MM.1S (cell line): ENCODE data around the gene CPLX4.

ENCODE experiments used
- DNase-seq: peaks from one replicate; pipeline ENCODE4 v3.0.0-alpha.2; 2015
- H2AFZ ChIP-seq: fragments of 300-600 bp; sonication (generic); 2 replicates; pipeline ENCODE4 v1.6.0; 2016; ENCODE audit warnings: antibody characterized with exemption, low read length
- H3F3A ChIP-seq: fragments of 300-600 bp; sonication (generic); 2 replicates; pipeline ENCODE4 v1.6.1; 2016; ENCODE audit warnings: mild to moderate bottlenecking, antibody characterized with exemption, low read length, moderate library complexity, mixed read lengths; ENCODE audit not compliant: insufficient read depth
- H3K27ac ChIP-seq: fragments of 300-600 bp; sonication (generic); 2 replicates; pipeline ENCODE4 v1.5.1; 2016; ENCODE audit warnings: mild to moderate bottlenecking, low read length
- H3K27me3 ChIP-seq: fragments of 300-600 bp; sonication (generic); replicated peaks from 2 replicates; pipeline ENCODE4 v1.6.0; 2016; ENCODE audit warnings: low read length; ENCODE audit not compliant: insufficient read depth
- H3K36me3 ChIP-seq: fragments of 300-600 bp; sonication (generic); replicated peaks from 2 replicates; pipeline ENCODE4 v1.6.1; 2016; ENCODE audit warnings: mild to moderate bottlenecking, low read length, mixed read lengths; ENCODE audit not compliant: insufficient read depth
- H3K4me1 ChIP-seq: fragments of 300-600 bp; sonication (generic); 2 replicates; pipeline ENCODE4 v1.6.1; 2016; ENCODE audit warnings: low read length, mixed read lengths
- H3K4me2 ChIP-seq: fragments of 300-600 bp; sonication (generic); 2 replicates; pipeline ENCODE4 v1.6.0; 2016; ENCODE audit warnings: low read depth, low read length
- H3K4me3 ChIP-seq: fragments of 300-600 bp; sonication (generic); 2 replicates; pipeline ENCODE4 v1.5.1; 2016; ENCODE audit warnings: low read length, mixed read lengths
- H3K79me2 ChIP-seq: fragments of 300-600 bp; sonication (generic); 2 replicates; pipeline ENCODE4 v1.6.1; 2016; ENCODE audit warnings: mixed run types, low read length, mixed read lengths
- H3K9ac ChIP-seq: fragments of 300-600 bp; sonication (generic); 2 replicates; pipeline ENCODE4 v1.6.1; 2016; ENCODE audit warnings: low read length, mixed read lengths
- H3K9me2 ChIP-seq: fragments of 300-600 bp; sonication (generic); replicated peaks from 2 replicates; pipeline ENCODE4 v1.6.1; 2016; ENCODE audit warnings: mild to moderate bottlenecking, low read length, mixed read lengths; ENCODE audit not compliant: insufficient read depth
- H3K9me3 ChIP-seq: fragments of 300-600 bp; sonication (generic); replicated peaks from 2 replicates; pipeline ENCODE4 v1.6.1; 2016; ENCODE audit warnings: mild to moderate bottlenecking, low read length, mixed read lengths; ENCODE audit not compliant: insufficient read depth
- H4K20me1 ChIP-seq: fragments of 300-600 bp; sonication (generic); 2 replicates; pipeline ENCODE4 v1.6.1; 2016; ENCODE audit warnings: mild to moderate bottlenecking, low read length, moderate library complexity, mixed read lengths; ENCODE audit not compliant: insufficient read depth
- CTCF ChIP-seq: fragments of 300-600 bp; sonication (generic); IDR thresholded peaks from 2 replicates; pipeline ENCODE4 v1.5.1; 2016; ENCODE audit warnings: antibody characterized with exemption, low read length, mixed read lengths
- EZH2 ChIP-seq: fragments of 300-600 bp; sonication (generic); optimal IDR thresholded peaks from 2 replicates; pipeline ENCODE3; 2017; ENCODE audit warnings: low read depth, mild to moderate bottlenecking, antibody characterized with exemption, low read length, mixed read lengths
- EZH2phosphoT487 ChIP-seq: fragments of 300-600 bp; sonication (generic); IDR thresholded peaks from 2 replicates; pipeline ENCODE4 v1.6.1; 2018; ENCODE audit warnings: antibody characterized with exemption, low read length

The CPLX4 gene

GRCh38 chr18:59266459-59266858 is 52.0 kb downstream of the CPLX4 start:
- H2AFZ ChIP-seq, result no peak overlapping the region
- peaks cover 48% of the 10 kb centered on the region for H3K27me3 ChIP-seq
- no peaks in the 10 kb centered on the region for H3K4me1 ChIP-seq
- H3K4me2 ChIP-seq, result no peak overlapping the region
- no peak for DNase-seq
- H3K36me3 ChIP-seq, result no peaks in the 10 kb centered on the region
- H4K20me1 ChIP-seq, result no peaks in the 10 kb centered on the region
- TF ChIP-seq CTCF (no peak), EZH2 (no peak), EZH2phosphoT487 (no peak)
- no peaks in the 10 kb centered on the region for H3K9me2 ChIP-seq
- no peak overlapping the region for H3K27ac ChIP-seq
- H3F3A ChIP-seq, result no peaks in the 10 kb centered on the region
- H3K79me2 ChIP-seq, result no peaks in the 10 kb centered on the region
- no peak overlapping the region for H3K9ac ChIP-seq
- H3K9me3 ChIP-seq, result no peaks in the 10 kb centered on the region
- H3K4me3 ChIP-seq, result no peak overlapping the region

GRCh38 chr18:59265974-59266369 is 52.5 kb downstream of the CPLX4 start:
- Histone ChIP-seq H3K27me3 (peaks cover 43% of the 10 kb centered on the region), H3K4me2 (no peak overlapping the region), H3K9me2 (no peaks in the 10 kb centered on the region), H3K36me3 (no peaks in the 10 kb centered on the region), H3K9ac (no peak overlapping the region), H4K20me1 (no peaks in the 10 kb centered on the region), H3K4me1 (no peaks in the 10 kb centered on the region), H3F3A (no peaks in the 10 kb centered on the region), H3K9me3 (no peaks in the 10 kb centered on the region), H3K4me3 (no peak overlapping the region), H3K79me2 (no peaks in the 10 kb centered on the region), H3K27ac (no peak overlapping the region), H2AFZ (no peak overlapping the region)
- TF ChIP-seq CTCF (no peak), EZH2 (no peak), EZH2phosphoT487 (no peak)
- DNase-seq, result no peak

GRCh38 chr18:59265246-59265973 is 53.0 kb downstream of the CPLX4 start:
- Histone ChIP-seq H3K9ac (no peak overlapping the region), H3K27me3 (peaks cover 39% of the 10 kb centered on the region), H4K20me1 (no peaks in the 10 kb centered on the region), H3K4me3 (no peak overlapping the region), H3K4me2 (no peak overlapping the region), H3K27ac (no peak overlapping the region), H3K79me2 (no peaks in the 10 kb centered on the region), H3F3A (no peaks in the 10 kb centered on the region), H2AFZ (no peak overlapping the region), H3K4me1 (no peaks in the 10 kb centered on the region), H3K9me3 (no peaks in the 10 kb centered on the region), H3K9me2 (no peaks in the 10 kb centered on the region), H3K36me3 (no peaks in the 10 kb centered on the region)
- no peak for TF ChIP-seq EZH2phosphoT487
- no peak for TF ChIP-seq EZH2
- TF ChIP-seq CTCF, result no peak
- no peak for DNase-seq
